Activated CD8-positive, alpha-beta T cell treated with anti-CD3 and anti-CD28 coated beads, Interleukin-2, amount 10 ng/mL, durations not matched to agents 7 days and 5 days (primary cell): ENCODE results near the gene MAGI2. TPM values are rescaled to one million over a fixed set of nuclear protein-coding genes. Genes with fewer than 3 reads are reported as not detected.

Experiments
- ATAC-seq: fragments of 150-1000 bp; cut with Tn5 transposase; one replicate; pipeline ENCODE4 v1.10.0; 2021; ENCODE audit warnings: moderate library complexity
- CTCF ChIA-PET: fragments of 350-600 bp; sonication (Branson Sonifier 250); formaldehyde crosslinking; loops from one replicate; lab custom pipeline; 2021; ENCODE audit warnings: antibody characterized with exemption; lab: Charles Lee
- POLR2A ChIA-PET: fragments of 350-600 bp; sonication (Branson Sonifier 250); formaldehyde crosslinking; loops from one replicate; lab custom pipeline; 2021; ENCODE audit warnings: antibody characterized with exemption; lab: Charles Lee
- DNase-seq: peaks from one replicate; pipeline ENCODE4 v3.0.0-alpha.2; 2020
- H3K27ac Mint-ChIP-seq: one replicate; pipeline ENCODE4 v1.8.0; 2021; ENCODE audit warnings: mild to moderate bottlenecking, mixed read lengths
- H3K27me3 Mint-ChIP-seq: one replicate; pipeline ENCODE4 v1.8.0; 2021; ENCODE audit warnings: low read depth, mixed read lengths
- H3K36me3 Mint-ChIP-seq: one replicate; pipeline ENCODE4 v1.8.0; 2021; ENCODE audit warnings: low read depth, mixed read lengths
- H3K4me1 Mint-ChIP-seq: one replicate; pipeline ENCODE4 v1.8.0; 2021; ENCODE audit warnings: low read depth, mixed read lengths
- H3K4me3 Mint-ChIP-seq: one replicate; pipeline ENCODE4 v1.8.0; 2021; ENCODE audit warnings: mild to moderate bottlenecking, mixed read lengths
- H3K9me3 Mint-ChIP-seq: one replicate; pipeline ENCODE4 v1.8.0; 2022; ENCODE audit warnings: mixed read lengths; ENCODE audit not compliant: insufficient read depth
- total RNA-seq, 2 experiments: library from RNA; stranded (reverse); gene quantifications; one replicate each; pipeline ENCODE4 v1.2.3, GENCODE V29; 2021

MAGI2 gene
- total RNA-seq, 2 experiments from 2014 or later, result 0.05 TPM; not detected in 1

DNA sequence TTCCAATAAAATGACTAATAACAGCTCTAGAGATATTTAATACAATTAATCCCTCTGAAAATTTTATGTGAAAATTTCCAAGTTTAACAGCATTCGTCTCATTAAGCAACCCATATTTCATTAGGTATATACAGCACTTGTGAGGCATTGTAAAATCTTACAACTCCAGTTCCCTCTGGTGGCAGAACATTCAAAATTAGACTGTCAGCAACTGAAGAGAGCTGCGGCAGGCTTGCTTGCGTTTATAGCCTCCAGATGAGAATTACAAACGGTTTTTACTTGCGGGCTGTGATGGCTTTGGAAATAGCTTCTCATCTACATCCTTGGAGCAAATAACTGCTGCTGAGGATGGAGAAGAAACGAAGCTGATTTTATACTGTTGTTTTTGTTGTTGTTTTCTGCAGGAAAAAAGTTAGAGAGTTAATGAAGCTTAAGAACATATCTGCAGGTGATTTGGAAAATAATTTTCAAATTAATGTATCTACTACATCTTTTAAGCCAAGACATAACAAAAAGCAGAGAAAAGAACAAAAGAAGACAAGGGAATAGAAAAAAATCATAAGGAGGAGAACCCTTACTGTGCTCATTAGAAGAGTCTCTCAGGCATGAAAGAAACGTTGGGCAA is 171.3 kb downstream of the MAGI2 start:
- H3K4me1 Mint-ChIP-seq, result no peaks in the 10 kb centered on the region
- H3K4me3 Mint-ChIP-seq, result no peak overlapping the region
- ChIA-PET POLR2A (no interaction called here), CTCF (interaction anchor here (0.6 to 2.2 kb wide), 2 partner anchors 11 to 16 kb away, joined by 3 to 7 read pairs; no protein-coding TSS in a partner anchor)
- H3K9me3 Mint-ChIP-seq, result no peaks in the 10 kb centered on the region
- ATAC-seq (no peak), DNase-seq (no peak)
- no peaks in the 10 kb centered on the region for H3K36me3 Mint-ChIP-seq
- no peak overlapping the region for H3K27ac Mint-ChIP-seq
- peaks cover 3% of the 10 kb centered on the region for H3K27me3 Mint-ChIP-seq

DNA sequence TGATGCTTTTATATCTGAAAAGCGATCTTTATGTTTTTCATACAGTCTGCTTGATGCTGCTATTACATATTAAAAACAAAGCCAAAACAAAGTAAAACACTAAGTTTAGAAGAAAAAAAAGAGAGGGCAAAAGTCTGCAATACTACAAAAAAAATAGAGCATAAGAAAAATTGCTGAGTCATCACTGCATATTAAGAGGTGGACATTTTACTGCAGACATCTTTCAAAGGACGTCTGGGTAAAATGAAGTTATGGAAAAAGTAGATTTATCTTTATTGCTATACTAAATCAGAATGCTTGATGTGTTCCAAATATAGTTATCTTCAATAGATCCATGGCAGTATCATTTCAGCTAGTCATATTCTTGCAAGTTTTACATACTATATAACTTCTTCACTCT is 172.0 kb downstream of the MAGI2 start:
- no peaks in the 10 kb centered on the region for H3K4me1 Mint-ChIP-seq
- peaks cover 3% of the 10 kb centered on the region for H3K27me3 Mint-ChIP-seq
- no peak overlapping the region for H3K4me3 Mint-ChIP-seq
- ATAC-seq (no peak), DNase-seq (no peak)
- ChIA-PET CTCF (interaction anchor here (2.2 kb wide), 1 partner anchor 17 kb away, joined by 7 read pairs; no protein-coding TSS in a partner anchor), POLR2A (no interaction called here)
- H3K36me3 Mint-ChIP-seq, result no peaks in the 10 kb centered on the region
- H3K9me3 Mint-ChIP-seq, result no peaks in the 10 kb centered on the region
- no peak overlapping the region for H3K27ac Mint-ChIP-seq

DNA sequence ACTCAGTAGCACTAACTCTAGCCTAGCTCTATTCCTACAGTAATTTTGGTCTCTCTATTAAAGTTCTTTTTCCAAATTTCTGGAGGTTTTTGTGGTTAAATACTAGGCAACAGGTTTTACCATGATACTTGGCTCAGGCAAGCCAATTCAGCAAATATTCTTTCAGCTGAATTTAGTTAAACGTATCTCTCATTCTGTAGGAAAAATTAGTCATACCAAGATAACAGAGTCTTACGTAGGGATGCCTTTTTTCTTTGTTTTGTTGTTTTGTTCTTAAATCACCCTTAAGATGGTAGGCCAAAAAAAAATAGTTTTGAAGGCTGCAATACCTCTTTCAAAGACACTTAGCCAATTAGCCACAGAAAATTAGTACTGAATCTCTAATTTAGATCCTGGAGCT is 180.5 kb downstream of the MAGI2 start:
- ChIA-PET POLR2A (no interaction called here), CTCF (no interaction called here)
- no peaks in the 10 kb centered on the region for H3K4me1 Mint-ChIP-seq
- no peaks in the 10 kb centered on the region for H3K27me3 Mint-ChIP-seq
- no peaks in the 10 kb centered on the region for H3K36me3 Mint-ChIP-seq
- H3K27ac Mint-ChIP-seq, result no peak overlapping the region
- no peak overlapping the region for H3K4me3 Mint-ChIP-seq
- ATAC-seq (no peak), DNase-seq (no peak)
- H3K9me3 Mint-ChIP-seq, result no peaks in the 10 kb centered on the region

DNA sequence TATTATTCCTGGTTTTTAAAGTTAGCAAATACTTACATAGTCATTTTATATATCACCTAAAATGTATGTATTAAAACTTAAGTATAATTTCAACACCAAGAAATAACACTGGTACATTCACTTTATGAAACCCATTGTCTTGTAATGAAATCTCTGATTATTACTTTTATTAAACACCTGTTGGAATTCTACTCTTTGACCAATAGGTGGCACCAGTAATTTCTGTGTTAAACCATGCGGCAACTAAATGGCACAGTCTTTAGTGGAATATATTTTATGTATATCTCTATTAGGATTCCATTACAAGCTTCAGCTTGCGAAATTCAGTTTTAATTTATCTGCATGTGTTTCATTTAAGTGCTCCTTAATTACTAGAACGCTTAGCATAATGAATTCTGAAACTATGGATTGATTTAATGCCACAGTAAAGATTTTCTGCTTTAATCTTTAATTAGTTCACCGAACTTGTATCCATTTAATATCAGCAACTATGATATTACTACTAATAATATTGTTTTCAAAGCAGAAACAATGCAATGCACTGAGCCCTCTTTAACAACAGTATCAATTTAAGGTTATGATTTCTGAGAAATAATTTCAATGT is 181.3 kb downstream of the MAGI2 start:
- H3K4me1 Mint-ChIP-seq, result no peaks in the 10 kb centered on the region
- ChIA-PET POLR2A (no interaction called here), CTCF (no interaction called here)
- no peak overlapping the region for H3K4me3 Mint-ChIP-seq
- DNase-seq, result no peak
- no peaks in the 10 kb centered on the region for H3K36me3 Mint-ChIP-seq
- no peaks in the 10 kb centered on the region for H3K9me3 Mint-ChIP-seq
- H3K27ac Mint-ChIP-seq, result no peak overlapping the region
- no peak for ATAC-seq
- no peaks in the 10 kb centered on the region for H3K27me3 Mint-ChIP-seq

DNA sequence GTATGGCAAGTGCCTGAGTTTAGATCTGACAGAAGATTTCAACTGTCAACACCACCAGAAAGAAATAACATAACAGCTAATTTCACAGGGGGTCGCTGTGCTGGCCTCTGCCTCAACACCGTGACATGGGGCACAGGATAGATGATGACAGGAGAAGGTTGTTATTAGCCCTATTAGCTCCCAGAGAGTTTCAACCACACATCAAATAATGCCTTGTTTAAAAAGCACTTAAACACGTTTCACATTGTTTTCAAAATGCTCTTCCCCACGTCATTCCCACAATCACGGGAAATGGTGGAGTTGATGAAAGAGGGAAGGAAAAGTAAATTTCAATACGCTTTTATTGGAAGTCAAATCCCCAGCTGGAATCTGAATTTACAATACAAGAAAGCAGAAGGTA is 184.7 kb downstream of the MAGI2 start:
- H3K27ac Mint-ChIP-seq, result no peak overlapping the region
- ChIA-PET POLR2A (no interaction called here), CTCF (interaction anchor here (1.3 kb wide), 1 partner anchor 10 kb away, joined by 3 read pairs; no protein-coding TSS in a partner anchor)
- ATAC-seq (no peak), DNase-seq (no peak)
- H3K9me3 Mint-ChIP-seq, result no peaks in the 10 kb centered on the region
- no peaks in the 10 kb centered on the region for H3K4me1 Mint-ChIP-seq
- H3K4me3 Mint-ChIP-seq, result no peak overlapping the region
- no peaks in the 10 kb centered on the region for H3K27me3 Mint-ChIP-seq
- no peaks in the 10 kb centered on the region for H3K36me3 Mint-ChIP-seq

DNA sequence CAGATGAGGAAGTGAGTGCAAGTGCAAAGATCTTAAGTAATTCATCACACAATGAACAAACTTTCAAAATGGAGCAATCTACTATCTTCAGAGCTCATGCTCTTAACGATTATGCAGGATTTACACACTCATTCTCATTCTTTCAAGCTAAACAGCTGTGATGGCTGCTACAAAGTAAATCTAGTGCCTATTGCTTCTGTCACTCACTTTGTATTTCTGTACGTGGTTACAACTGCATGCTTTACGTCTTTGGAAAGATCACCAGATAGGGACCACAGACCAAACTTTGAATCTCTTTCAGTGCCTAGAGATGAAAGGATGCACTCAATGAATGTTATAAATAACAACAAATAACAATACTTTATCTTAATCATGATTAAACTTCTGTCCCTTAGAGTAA is 194.6 kb downstream of the MAGI2 start:
- Mint-ChIP-seq H3K4me3 (no peak overlapping the region), H3K4me1 (no peaks in the 10 kb centered on the region), H3K9me3 (no peaks in the 10 kb centered on the region), H3K27ac (no peak overlapping the region), H3K36me3 (no peaks in the 10 kb centered on the region), H3K27me3 (no peaks in the 10 kb centered on the region)
- CTCF ChIA-PET, result no interaction called here
- DNase-seq (no peak), ATAC-seq (no peak)
- POLR2A ChIA-PET, result no interaction called here

DNA sequence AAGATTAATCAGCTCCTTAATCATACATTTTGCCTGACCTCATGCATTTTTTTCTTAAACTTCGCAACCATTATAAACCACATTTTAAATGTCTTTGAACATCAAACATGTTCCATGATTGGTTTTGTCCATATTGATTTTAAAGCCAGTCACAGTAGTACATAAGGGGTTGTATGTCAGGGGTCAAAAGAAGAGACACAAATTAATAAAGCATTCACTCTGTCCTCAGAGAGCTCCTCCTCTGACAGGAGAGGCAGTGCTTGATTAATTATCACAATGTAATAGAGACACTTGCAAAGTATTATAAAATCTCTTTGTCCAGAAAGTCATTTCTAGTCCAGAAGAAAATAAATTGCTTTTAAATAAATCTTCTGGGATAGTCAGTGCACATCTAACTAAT is 195.5 kb downstream of the MAGI2 start:
- H3K9me3 Mint-ChIP-seq, result no peaks in the 10 kb centered on the region
- CTCF ChIA-PET, result no interaction called here
- H3K4me1 Mint-ChIP-seq, result no peaks in the 10 kb centered on the region
- ATAC-seq (no peak), DNase-seq (no peak)
- H3K27ac Mint-ChIP-seq, result no peak overlapping the region
- POLR2A ChIA-PET, result no interaction called here
- H3K4me3 Mint-ChIP-seq, result no peak overlapping the region
- no peaks in the 10 kb centered on the region for H3K27me3 Mint-ChIP-seq
- no peaks in the 10 kb centered on the region for H3K36me3 Mint-ChIP-seq

DNA sequence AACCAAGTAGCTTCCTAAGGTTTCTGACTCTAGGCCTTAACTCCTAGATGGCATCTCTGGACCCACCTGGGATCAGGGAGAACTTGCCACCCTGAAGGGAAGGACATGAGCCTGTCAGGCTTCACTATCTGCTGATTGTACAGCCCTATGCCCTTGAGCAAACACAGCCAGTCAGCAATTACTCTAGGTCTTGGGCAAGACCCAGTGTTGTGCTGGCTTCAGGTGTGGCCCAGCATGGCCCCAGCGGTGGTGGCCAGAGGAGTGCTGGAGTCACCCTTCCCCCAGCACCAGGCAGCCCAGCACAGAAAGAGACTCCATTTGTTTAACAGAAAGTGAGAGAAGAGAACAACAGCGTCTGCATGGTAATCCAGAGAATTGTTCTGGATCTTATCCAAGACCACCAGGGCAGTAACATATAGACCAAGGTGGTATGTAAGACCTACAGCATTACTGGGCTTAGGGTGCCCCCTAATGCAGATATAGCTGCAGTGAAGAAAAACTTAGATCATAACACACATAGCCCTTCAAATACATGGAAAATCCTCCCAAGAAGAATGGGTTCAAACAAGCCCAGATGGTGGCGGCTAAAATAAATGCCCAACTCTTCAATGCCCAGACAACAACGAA is 207.7 kb downstream of the MAGI2 start:
- Mint-ChIP-seq H3K4me3 (no peak overlapping the region), H3K27ac (no peak overlapping the region), H3K9me3 (no peaks in the 10 kb centered on the region), H3K4me1 (no peaks in the 10 kb centered on the region), H3K36me3 (no peaks in the 10 kb centered on the region), H3K27me3 (no peaks in the 10 kb centered on the region)
- DNase-seq (no peak), ATAC-seq (no peak)
- ChIA-PET POLR2A (no interaction called here), CTCF (no interaction called here)

DNA sequence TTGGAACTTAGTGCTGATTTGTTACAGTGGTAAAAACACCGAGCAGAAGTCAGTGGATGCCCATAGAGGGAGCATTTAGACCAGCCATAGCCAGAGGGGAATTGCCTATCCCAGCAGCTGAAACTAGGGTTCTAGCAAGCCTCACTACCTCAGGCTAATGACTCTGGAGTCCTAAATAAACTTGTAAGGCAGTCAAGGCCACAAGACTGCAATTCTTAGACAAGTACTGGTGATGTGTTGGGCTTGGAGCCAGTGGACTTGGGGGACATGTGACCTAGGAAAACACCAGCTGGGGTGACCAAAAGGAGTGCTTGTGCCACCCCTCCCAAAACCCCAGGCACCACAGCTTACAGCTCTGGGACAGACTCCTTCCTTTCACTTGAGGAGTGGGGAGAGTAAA is 209.0 kb downstream of the MAGI2 start:
- no peaks in the 10 kb centered on the region for H3K9me3 Mint-ChIP-seq
- CTCF ChIA-PET, result no interaction called here
- POLR2A ChIA-PET, result interaction anchor here (0.6 kb wide), 1 partner anchor 827 kb away, joined by 5 read pairs; no protein-coding TSS in a partner anchor
- no peaks in the 10 kb centered on the region for H3K36me3 Mint-ChIP-seq
- ATAC-seq, result no peak
- no peaks in the 10 kb centered on the region for H3K27me3 Mint-ChIP-seq
- DNase-seq, result no peak
- H3K27ac Mint-ChIP-seq, result no peak overlapping the region
- H3K4me3 Mint-ChIP-seq, result no peak overlapping the region
- no peaks in the 10 kb centered on the region for H3K4me1 Mint-ChIP-seq

DNA sequence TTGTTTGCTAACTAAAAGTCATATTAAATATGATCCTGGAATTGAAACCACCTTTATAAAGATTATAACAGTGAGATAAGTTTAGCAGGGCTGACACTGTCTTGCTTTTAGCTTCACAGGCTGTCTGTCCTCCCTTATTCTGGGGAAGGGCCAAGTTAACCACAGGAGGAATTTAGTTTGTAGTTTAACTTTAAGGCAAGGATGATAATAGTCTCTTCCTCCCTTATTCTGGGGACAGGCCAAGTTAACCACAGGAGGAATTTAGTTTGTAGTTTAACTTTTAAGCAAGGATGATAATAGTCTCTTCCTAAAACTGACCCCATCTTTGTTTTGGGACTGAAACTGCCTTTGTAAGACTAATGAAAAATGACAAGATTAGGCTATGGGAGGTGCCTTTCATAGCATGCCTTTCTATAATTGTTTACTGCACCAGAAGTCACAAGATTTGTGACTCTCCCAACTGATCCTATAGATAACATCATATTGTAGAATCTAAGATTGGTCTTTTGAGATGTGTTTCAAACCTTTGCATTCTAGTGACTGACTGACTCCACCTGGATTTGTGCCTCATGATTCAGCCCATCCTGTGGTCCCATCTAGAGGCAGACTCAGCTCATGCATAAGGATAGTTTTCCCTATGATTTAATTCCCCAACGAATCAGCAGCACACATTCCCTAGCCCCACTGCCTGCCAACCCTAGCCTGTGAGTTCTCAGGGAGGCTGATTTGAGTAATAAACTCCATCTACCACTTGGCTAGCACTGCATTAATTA is 212.0 kb downstream of the MAGI2 start:
- DNase-seq (no peak), ATAC-seq (no peak)
- ChIA-PET CTCF (no interaction called here), POLR2A (no interaction called here)
- no peak overlapping the region for H3K4me3 Mint-ChIP-seq
- no peaks in the 10 kb centered on the region for H3K9me3 Mint-ChIP-seq
- H3K4me1 Mint-ChIP-seq, result no peaks in the 10 kb centered on the region
- no peaks in the 10 kb centered on the region for H3K27me3 Mint-ChIP-seq
- no peaks in the 10 kb centered on the region for H3K36me3 Mint-ChIP-seq
- no peak overlapping the region for H3K27ac Mint-ChIP-seq

DNA sequence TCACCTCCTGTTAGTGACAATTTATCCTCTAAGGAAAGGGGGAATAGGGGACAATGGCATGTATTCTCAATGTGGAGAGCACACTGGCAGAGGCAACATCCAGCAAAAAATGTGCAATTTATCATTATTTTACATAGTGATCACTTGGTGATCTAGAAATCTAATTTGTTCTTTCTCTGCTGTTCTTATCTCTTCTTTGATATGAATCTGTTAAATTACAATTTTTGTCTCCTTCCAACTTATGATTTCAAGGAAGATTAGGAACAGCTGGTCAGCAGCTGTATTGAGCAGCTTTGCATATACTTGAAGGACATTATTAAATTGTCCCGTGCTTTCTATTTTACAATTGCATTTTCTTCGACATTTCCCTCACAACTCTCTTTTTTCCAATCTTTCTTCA is 213.1 kb downstream of the MAGI2 start:
- no peaks in the 10 kb centered on the region for H3K36me3 Mint-ChIP-seq

More for the DNA sequence above, 213.1 kb downstream of the MAGI2 start:
- H3K4me3 Mint-ChIP-seq, result no peak overlapping the region
- CTCF ChIA-PET, result no interaction called here
- ATAC-seq (no peak), DNase-seq (no peak)
- no peaks in the 10 kb centered on the region for H3K27me3 Mint-ChIP-seq
- H3K9me3 Mint-ChIP-seq, result peaks cover 5% of the 10 kb centered on the region
- H3K27ac Mint-ChIP-seq, result no peak overlapping the region
- no peaks in the 10 kb centered on the region for H3K4me1 Mint-ChIP-seq
- POLR2A ChIA-PET, result no interaction called here
